Measurements from ENCODE around the gene S100A4.
"Not testable (repeated sequence)": the region's sequence is repeated elsewhere in the genome, so short reads cannot be mapped to it uniquely, and the experiment has no call there.

The S100A4 gene

DNA sequence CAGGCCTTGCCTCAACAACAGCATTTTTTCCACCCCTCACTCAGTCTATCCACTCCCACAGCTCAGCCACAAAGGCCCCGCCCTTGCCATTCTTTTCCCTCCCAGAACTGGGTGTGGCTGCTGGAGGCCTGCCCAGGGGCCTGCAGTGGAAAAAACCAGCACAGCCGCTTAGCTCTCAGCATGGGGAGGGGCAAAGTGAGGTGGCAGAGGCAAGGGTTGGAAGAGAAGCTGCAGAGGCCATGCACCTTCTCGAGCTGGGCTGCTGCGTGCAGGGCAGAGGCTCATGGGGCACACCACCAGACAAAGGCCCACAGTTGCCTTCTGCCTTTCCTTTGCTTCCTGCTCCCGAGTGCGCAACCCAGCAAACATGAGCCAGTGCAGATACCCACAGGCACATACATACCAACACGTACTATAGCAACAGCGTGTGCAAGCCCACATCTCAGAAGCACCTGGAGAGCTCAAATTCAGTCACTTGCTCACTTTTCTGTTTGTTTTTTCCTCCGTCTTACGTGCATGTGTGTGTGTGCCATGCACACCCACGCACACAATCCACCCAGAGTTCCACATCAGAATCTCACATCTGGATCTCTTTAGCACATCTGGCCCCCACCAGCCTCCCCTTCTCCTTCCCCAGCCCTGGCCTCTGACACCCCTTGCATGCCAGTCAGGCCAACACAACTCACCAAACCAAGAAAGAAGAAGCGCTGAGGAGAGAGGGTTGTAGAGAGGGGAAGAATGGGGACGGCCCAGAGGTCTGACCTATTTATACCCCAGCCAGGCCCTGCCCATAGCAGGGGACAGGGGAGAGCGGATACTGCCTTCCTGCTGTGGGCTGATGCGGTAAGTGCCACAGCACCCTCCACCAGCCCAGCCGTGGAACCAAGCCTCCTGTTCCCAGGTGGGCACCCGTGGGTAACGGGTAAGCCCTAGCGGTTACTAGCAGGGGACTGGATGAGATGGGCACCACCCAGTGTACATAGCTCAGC lies at the start of gene S100A4:
Gene S100A4 (minus strand): TSS at position 740 of the 989 bp plus-strand sequence. CDS start 1,012 bp downstream, outside the sequence.
- peak; percentile 88 for DNase-seq (ENCODE audit: low spot score)

DNA sequence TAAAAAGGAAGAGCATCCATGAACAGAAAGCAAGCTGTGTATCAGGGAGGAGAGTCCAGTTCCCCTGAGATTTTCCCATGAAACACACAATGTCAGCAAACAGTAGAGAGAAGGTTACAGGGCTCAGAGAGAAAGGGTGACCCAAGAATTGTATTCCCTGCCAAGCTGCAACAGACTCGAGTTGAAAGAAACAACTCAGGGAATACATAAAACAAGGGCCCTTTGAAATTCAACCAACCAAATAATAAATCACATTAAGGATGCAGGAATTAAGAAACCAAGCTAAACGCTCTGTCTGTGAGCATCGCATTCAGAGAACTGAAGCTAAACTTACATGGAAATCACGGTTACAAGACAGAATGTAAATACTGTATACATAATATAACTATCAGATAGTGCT lies 47.1 kb upstream of the S100A4 start:
- DNase-seq (ENCODE audit: low spot score): no peak

GRCh38 chr1:153588482-153588881 lies 42.9 kb upstream of the S100A4 start:
- DNase-seq (ENCODE audit: low spot score): no peak

DNA sequence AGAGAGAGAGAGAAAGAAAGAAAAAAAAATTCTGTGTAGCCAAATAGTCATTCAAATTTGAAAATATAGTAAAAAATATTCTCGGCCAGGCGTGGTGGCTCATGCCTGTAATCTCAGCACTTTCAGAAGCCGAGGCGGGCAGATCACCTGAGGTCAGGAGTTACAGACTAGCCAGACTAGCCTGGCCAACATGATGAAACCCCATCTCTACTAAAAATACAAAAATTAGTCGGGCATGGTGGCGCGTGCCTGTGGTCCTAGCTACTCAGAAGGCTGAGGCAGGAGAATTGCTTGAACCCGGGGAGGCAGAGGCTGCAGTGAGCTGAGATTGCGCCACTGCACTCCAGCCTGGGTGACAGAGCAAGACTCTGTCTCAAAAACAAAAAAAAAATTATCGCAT lies 42.4 kb upstream of the S100A4 start:
- DNase-seq (ENCODE audit: low spot score): not testable (repeated sequence)

DNA sequence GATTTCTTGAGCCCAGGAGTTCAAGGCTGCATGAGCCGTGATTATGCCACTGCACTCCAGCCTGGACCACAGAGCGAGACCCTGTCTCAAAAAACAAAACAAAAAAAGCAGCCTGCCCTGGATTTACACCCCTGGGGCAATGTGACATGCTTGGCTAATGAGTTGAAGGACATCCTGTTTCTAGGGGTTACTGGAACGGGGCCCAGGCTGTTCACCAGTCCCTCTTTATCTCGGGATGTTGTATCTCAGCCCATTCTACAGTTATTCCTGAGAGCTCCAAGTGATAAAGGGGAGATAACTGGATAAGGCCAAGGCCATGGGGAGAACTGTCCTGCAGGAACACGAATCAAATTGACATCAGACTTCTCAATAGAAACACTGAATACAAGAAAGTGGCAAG lies 41.7 kb upstream of the S100A4 start:
- no peak for DNase-seq (ENCODE audit: low spot score)

DNA sequence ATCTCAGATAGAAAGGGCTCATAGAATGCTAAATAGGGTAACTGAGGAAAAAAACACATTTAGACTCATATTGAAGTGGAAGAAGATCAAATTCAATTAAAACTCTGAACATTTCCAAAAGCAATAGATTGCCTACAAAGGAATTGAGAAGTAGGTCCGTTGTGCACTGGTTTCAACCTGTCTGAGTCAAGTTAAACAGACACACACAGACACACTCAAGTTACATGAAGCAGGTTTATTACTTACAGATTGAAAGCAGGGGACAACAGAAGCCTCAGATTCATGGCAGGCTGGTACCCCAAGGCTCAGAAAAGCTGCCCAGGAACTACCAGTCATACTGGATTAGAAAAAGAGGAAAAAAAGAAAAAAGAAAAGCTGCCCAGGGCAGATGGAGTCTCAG lies 40.7 kb upstream of the S100A4 start:
- DNase-seq (ENCODE audit: low spot score): no peak

- no peak for DNase-seq (ENCODE audit: low spot score)
Measured at GRCh38 chr1:153585006-153585405, 39.4 kb upstream of the S100A4 start.

- DNase-seq (ENCODE audit: low spot score): no peak
Measured at GRCh38 chr1:153583976-153584375, 38.4 kb upstream of the S100A4 start.

- not testable (repeated sequence) for DNase-seq (ENCODE audit: low spot score)
Measured at GRCh38 chr1:153583514-153583913, 37.9 kb upstream of the S100A4 start.

DNA sequence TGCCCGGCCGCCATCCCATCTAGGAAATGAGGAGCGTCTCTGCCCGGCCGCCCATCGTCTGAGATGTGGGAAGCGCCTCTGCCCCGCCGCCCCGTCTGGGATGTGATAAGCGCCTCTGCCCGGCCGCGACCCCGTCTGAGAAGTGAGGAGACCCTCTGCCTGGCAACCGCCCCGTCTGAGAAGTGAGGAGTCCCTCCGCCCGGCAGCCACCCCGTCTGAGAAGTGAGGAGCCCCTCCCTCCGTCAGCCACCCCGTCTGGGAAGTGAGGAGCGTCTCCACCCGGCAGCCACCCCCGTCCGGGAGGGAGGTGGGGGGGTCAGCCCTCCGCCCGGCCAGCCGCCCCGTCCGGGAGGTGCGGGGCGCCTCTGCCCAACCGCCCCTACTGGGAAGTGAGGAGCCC lies 37.2 kb upstream of the S100A4 start:
- DNase-seq (ENCODE audit: low spot score): not testable (repeated sequence)

- no peak for DNase-seq (ENCODE audit: low spot score)
Measured at GRCh38 chr1:153578936-153579335, 33.3 kb upstream of the S100A4 start.

DNA sequence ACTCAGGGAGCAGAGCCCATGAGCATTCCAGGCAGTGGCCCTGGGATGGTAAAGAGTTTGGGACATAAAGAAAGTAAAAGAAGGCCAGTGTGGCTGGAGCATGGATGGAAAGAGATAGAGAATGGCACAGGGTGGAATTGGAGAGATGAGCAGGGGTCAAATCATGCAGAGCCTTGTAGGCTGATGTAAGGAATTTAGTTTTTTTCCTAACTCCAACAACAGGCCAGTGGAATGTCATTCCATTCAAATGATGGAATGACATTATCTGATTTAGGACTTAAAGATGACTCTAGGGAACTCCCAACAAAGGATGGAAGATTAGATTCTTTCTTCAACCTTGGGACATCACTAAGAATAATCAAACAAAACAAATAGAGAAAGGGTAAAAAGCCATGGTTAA lies 32.9 kb upstream of the S100A4 start:
- DNase-seq (ENCODE audit: low spot score): no peak

- DNase-seq (ENCODE audit: low spot score): no peak
Measured at GRCh38 chr1:153577624-153578051, 32.0 kb upstream of the S100A4 start.

GRCh38 chr1:153577138-153577537 lies 31.5 kb upstream of the S100A4 start:
- no peak for DNase-seq (ENCODE audit: low spot score)

DNA sequence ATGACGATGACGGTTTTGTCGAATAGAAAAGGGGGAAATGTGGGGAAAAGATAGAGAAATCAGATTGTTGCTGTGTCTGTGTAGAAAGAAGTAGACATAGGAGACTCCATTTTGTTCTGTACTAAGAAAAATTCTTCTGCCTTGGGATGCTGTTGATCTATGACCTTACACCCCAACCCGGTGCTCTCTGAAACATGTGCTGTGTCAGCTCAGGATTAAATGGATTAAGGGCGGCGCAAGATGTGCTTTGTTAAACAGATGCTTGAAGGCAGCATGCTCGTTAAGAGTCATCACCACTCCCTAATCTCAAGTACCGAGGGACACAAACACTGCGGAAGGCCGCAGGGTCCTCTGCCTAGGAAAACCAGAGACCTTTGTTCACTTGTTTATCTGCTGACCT lies 29.9 kb upstream of the S100A4 start:
- not testable (repeated sequence) for DNase-seq (ENCODE audit: low spot score)

DNA sequence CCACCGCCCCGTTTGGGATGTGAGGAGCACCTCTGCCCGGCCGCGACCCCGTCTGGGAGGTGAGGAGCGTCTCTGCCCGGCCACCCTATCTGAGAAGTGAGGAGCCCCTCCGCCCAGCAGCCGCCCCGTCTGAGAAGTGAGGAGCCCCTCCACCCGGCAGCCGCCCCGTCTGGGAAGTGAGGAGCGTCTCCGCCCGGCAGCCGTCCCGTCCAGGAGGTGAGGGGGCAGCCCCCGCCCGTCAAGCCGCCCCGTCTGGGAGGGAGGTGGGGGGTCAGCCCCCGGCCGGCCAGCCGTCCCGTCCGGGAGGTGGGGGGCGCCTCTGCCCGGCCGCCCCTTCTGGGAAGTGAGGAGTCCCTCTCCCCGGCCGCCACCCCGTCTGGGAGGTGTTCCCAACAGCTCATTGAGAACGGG lies 29.5 kb upstream of the S100A4 start:
- DNase-seq (ENCODE audit: low spot score): not testable (repeated sequence)

DNA sequence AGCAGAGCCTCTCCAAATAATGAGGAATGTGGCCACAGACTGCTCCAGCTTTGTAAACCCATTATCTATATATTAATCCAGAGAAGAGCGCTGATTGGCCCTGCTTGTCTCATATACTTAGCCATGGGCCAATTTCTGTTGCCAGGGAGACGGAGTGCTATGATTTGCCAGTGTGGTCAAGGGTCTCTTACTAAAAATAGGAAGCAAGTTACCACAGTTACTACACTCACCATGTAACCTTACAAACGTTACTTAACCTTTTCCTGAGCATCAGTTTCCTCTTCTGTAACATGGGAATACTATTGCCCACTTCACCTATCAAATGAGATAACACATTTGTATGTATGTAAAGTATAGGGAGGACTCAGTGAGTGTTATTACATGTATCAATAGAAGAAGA lies 27.7 kb upstream of the S100A4 start:
- DNase-seq (ENCODE audit: low spot score): no peak

- DNase-seq (ENCODE audit: low spot score): peak; percentile 76
Measured at GRCh38 chr1:153572569-153573015, 27.0 kb upstream of the S100A4 start.

DNA sequence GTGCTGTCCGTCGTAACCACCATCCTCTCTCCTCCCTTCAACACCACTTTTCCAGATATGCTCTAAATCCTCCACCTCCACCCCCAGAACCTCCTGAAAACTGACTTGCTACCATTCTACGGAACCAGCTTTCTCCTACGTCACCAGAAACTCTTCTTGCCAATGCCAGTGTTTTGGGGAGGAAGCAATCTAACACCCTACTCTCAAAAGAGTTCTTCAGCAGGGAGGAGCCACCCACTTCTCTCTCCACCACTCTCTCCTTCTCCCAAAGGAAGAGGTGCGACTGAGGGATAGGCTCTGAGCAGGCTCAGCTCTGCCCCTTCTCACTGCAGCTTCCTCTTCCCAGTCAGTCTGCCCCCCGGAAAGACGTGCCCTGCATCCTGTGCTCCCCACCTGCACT lies 26.1 kb upstream of the S100A4 start:
- DNase-seq (ENCODE audit: low spot score): no peak

- DNase-seq (ENCODE audit: low spot score): no peak
Measured at GRCh38 chr1:153570874-153571273, 25.3 kb upstream of the S100A4 start.

DNA sequence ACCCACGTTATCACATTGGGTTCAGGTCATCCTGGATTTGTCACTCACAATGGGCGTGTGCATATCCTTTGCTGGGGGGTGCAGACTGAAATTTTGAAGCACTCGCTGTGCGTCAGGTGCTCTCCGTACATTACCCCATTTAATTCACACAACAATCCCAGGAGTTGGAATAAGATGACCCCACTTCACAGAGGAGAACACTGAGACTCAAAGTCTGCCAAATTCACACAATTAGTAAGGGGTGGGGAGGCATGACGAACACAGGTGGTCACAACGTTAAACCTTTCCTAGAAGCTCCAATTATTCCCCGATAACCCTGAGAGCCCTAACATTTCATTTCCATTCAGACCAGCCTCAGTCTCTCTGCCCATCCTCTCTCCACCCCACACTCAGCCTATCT lies 23.9 kb upstream of the S100A4 start:
- no peak for DNase-seq (ENCODE audit: low spot score)

DNA sequence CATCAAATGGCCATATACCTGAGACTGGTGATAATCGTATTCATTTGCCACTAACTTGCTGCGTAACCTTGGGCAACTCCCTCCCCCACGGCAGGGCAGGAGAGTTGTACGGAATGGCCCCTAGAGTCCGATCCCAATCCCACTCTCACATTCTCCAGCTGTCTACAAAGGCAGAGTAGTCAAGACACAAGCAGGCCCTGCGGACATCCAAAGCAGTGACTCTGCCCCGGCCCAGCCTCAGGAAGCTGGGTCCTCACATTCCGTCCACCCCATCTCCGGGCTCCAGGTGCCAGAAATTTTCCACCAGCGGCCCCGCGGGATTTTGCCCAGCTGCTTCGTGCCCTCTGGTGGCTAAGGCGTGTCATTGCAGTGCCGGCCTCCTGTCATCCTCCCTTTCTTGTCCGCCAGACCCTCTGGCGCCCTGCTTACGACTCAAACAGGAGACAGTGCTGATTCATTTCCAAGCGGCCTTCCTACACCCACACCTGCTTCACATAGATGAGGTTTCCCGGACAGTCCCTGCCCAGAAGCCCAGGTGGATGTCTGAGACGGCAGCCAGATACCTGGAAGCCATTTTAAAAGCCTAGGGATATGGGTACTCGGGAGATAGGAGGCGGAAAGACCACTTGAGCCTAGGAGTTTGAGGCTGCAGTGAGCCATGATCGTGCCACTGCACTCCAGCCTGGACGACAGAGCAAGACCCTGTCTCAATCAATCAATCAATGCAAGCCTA lies 22.9 kb upstream of the S100A4 start:
- DNase-seq (ENCODE audit: low spot score): peak; percentile 91
